Transverse colon (tissue), 4 donors: ENCODE data around the gene ASCL1.

Experiments
- EP300 ChIP-seq: sonication (generic); formaldehyde crosslinking; IDR thresholded peaks from one replicate; pipeline ENCODE4 v1.6.1; 2017; ENCODE audit warnings: antibody characterized with exemption, low read depth
- POLR2A ChIP-seq: fragments of 450-650 bp; IDR thresholded peaks from one replicate; pipeline ENCODE4 v1.6.1; 2016; ENCODE audit warnings: antibody characterized with exemption, mild to moderate bottlenecking, moderate library complexity
- POLR2AphosphoS5 ChIP-seq, 3 donors: sonication (generic); formaldehyde crosslinking; IDR thresholded peaks; one replicate each; pipeline ENCODE4 v1.6.1; 2016; ENCODE audit warnings: antibody characterized with exemption in 3 of 3
- TF ChIP-seq, protein P1 (sequence below), 5 experiments: fragments of 200-600 bp in 3 of 5; fragments of 450-650 bp in 2 of 5; sonication (generic) in 3 of 5; IDR thresholded peaks; 1 replicate in 2 of 5; 2 replicates in 3 of 5; pipeline ENCODE4 v1.5.1; 2016 to 2017; ENCODE audit warnings: antibody characterized with exemption in 5 of 5, inconsistent platforms in 3 of 5, mild to moderate bottlenecking in 2 of 5, moderate library complexity in 1 of 5

DNA sequence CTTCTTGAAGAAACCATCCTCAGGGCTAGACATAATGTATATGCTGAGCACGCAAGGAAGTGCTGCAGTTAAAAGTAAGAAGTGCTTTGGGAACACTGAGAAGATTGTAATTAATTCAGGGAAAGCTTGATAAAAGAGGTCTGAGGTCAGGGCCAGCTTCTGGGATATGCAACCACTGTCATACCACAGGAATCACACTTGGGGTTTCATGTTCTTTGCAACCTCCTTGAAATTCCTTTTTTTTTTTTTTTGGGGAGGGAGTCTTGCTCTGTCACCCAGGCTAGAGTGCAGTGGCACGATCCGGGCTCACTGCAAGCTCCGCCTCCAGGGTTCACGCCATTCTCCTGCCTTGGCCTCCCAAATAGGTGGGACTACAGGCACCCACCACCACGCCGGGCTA lies 47.3 kb upstream of the ASCL1 start:
- no peak for TF ChIP-seq POLR2A
- TF ChIP-seq, protein P1, sequence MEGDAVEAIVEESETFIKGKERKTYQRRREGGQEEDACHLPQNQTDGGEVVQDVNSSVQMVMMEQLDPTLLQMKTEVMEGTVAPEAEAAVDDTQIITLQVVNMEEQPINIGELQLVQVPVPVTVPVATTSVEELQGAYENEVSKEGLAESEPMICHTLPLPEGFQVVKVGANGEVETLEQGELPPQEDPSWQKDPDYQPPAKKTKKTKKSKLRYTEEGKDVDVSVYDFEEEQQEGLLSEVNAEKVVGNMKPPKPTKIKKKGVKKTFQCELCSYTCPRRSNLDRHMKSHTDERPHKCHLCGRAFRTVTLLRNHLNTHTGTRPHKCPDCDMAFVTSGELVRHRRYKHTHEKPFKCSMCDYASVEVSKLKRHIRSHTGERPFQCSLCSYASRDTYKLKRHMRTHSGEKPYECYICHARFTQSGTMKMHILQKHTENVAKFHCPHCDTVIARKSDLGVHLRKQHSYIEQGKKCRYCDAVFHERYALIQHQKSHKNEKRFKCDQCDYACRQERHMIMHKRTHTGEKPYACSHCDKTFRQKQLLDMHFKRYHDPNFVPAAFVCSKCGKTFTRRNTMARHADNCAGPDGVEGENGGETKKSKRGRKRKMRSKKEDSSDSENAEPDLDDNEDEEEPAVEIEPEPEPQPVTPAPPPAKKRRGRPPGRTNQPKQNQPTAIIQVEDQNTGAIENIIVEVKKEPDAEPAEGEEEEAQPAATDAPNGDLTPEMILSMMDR (IDR thresholded peaks at IDR 0.05), result no peak
- no peak for TF ChIP-seq POLR2AphosphoS5 (IDR thresholded peaks at IDR 0.05)
- no peak for TF ChIP-seq EP300
